ENCODE results near the gene DBF4. TPM values are rescaled to one million over a fixed set of nuclear protein-coding genes. Genes with fewer than 3 reads are reported as not detected.
A peak's percentile ranks its signal among the peaks of the same experiment; 100 is the strongest.

The DBF4 gene
- total and polyA plus RNA-seq, 2 of the 13 experiments (the other 11 are each of a cell fraction or from before 2014, with no cell fraction given) = 5.0 to 64.4 TPM

GRCh38 chr7:87878208-87878735 is 2.0 kb downstream of the DBF4 start:
- WGBS (ENCODE audit: low lambda C conversion rate) = 19% methylated on average over 3 of the region's 3 CpGs
- Histone ChIP-seq H3K4me3 (replicated peaks in 1 of 3; ENCODE audit: insufficient read depth in 1 of 3, low read depth in 2 of 3, low read length in 3 of 3) (peak overlapping the region; percentile 86 to 92 (median 92); a peak in 5 of 6 replicates), H3K36me3 (replicated peaks in 1 of 2; ENCODE audit: control insufficient read depth in 1 of 2, insufficient read depth in 2 of 2, low read length in 2 of 2) (peaks cover 2 to 11% of the 10 kb centered on the region in 2 experiments; a peak in 3 of 5 replicates), H4K20me1 (ENCODE audit: insufficient read depth, low read length) (no peaks in the 10 kb centered on the region), H3K27ac (ENCODE audit: extremely low read length, insufficient read depth, low read length) (peak overlapping the region; percentile 21), H3K4me2 (ENCODE audit: low read depth, low read length) (peak overlapping the region; percentile 84), H3K9me3 (ENCODE audit: low read length) (no peaks in the 10 kb centered on the region), H2AFZ (ENCODE audit: low read length) (no peak overlapping the region), H3K4me1 (ENCODE audit: insufficient read depth, low read length) (peaks cover 59% of the 10 kb centered on the region), H3K27me3 (ENCODE audit: control insufficient read depth in 1 of 2, insufficient read depth in 2 of 2, low read length in 2 of 2) (no peaks in the 10 kb centered on the region; a peak in 1 of 5 replicates), H3K9ac (ENCODE audit: insufficient read depth, low read depth, low read length) (peak overlapping the region; percentile 89; the same call in 1 of the 2 replicates), H3K79me2 (ENCODE audit: insufficient read depth, low read length) (peaks cover 78% of the 10 kb centered on the region)
- ATAC-seq (no peak), DNase-seq (ENCODE audit: low spot score) (no peak), FAIRE-seq (no peak)
- no TSS peak for BruUV-seq (replicated peaks)
- CTCF ChIA-PET (ENCODE audit: low intra/inter-chr PET ratio, low total read pairs) = no interaction called here
- TF ChIP-seq ZNF317 (CRISPR knock-in tag; IDR thresholded peaks at IDR 0.05) (peak; percentile 97), ZBTB7B (CRISPR knock-in tag; IDR thresholded peaks at IDR 0.05) (no peak), ZHX2 (IDR thresholded peaks at IDR 0.05; ENCODE audit: low read depth) (no peak), ZHX2 (CRISPR knock-in tag; IDR thresholded peaks at IDR 0.05; ENCODE audit: borderline replicate concordance) (no peak), CAMTA2 (CRISPR knock-in tag; IDR thresholded peaks at IDR 0.05; ENCODE audit: borderline replicate concordance) (no peak), ZNF652 (CRISPR knock-in tag; IDR thresholded peaks at IDR 0.05; ENCODE audit: borderline replicate concordance, low read depth) (peak; percentile 37; the same call in 1 of the 2 replicates)
- in situ Hi-C loops (cut with HindIII; ENCODE audit: extremely low pct_ligation_motif_present, low pct_unique_long_range_greater_than_20kb) = loop anchor here (10.0 kb wide), 1 partner anchor 533 kb away; the partner anchor contains the start of gene CROT
- intact Hi-C loops (cut with micrococcal nuclease; ENCODE audit: unreplicated experiment) = loop anchor here (5.0 to 10.0 kb wide), 3 partner anchors 251 to 563 kb away; partner anchors contain the start of genes CROT and RUNDC3B
- POLR2A ChIA-PET = no interaction called here
